A172 (cell line): Measurements from ENCODE around the gene PDGFRA. TPM values are rescaled to one million over a fixed set of nuclear protein-coding genes. Genes with fewer than 3 reads are reported as not detected.
"Not testable (repeated sequence)": the region's sequence is repeated elsewhere in the genome, so short reads cannot be mapped to it uniquely, and the experiment has no call there.

Experiments
- DNase-seq: peaks from one replicate; pipeline ENCODE4 v3.0.0-alpha.2; 2015; ENCODE audit warnings: low spot score
- total RNA-seq: library from RNA; depleted of rRNA; stranded (reverse); fragments of >200 nt; shearing (Covaris generic); gene quantifications from 2 replicates; pipeline ENCODE4 v1.2.3, GENCODE V29; 2014; rRNA removed

The PDGFRA gene
- total RNA-seq, 1 experiment from 2014 or later = 0.05 TPM

GRCh38 chr4:54318904-54319303 is 89.8 kb downstream of the PDGFRA start:
- peak; percentile 33 for DNase-seq

- no peak for DNase-seq
Measured at GRCh38 chr4:54320826-54321685, 92.0 kb downstream of the PDGFRA start.

GRCh38 chr4:54322818-54323417 is 93.8 kb downstream of the PDGFRA start:
- DNase-seq = peak; percentile 76

GRCh38 chr4:54330896-54331295 is 101.8 kb downstream of the PDGFRA start:
- DNase-seq = no peak

- DNase-seq = no peak
Measured at GRCh38 chr4:54332542-54332941, 103.4 kb downstream of the PDGFRA start.

GRCh38 chr4:54333657-54334056 is 104.6 kb downstream of the PDGFRA start:
- DNase-seq = no peak

GRCh38 chr4:54334769-54335168 is 105.7 kb downstream of the PDGFRA start:
- DNase-seq = not testable (repeated sequence)

- DNase-seq = no peak
Measured at GRCh38 chr4:54337009-54337408, 107.9 kb downstream of the PDGFRA start.

GRCh38 chr4:54342067-54342466 is 113.0 kb downstream of the PDGFRA start:
- not testable (repeated sequence) for DNase-seq

Other genes with a start within 250 kb of the PDGFRA start
- 37.9 and 53.5 TPM in 2 replicates for gene CHIC2, start 164.7 kb upstream of the PDGFRA start, total RNA-seq
- gene GSX2, start 129.1 kb upstream of the PDGFRA start, total RNA-seq = not detected in 2 replicates